ENCODE measurements around the gene MYOG.

The MYOG gene

DNA sequence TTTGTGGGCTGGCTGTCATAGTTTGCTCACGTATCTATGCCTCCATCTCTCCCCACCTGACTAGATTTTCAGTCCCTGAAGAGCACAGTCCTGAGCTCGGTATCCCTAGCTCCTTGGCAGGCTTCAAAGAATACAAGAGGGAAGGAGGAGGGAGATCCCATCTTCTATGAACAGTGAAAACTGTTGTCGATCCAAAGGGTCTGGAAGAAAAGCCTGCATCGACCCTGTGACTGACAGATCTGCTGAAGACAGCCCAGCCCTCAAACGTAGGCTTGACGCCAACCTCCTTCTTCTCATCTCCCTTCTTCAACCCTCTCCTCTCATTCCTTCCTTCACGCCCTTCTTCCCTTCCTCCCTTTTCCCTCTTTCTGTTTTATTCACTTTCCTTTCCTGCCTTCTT is 28.4 kb upstream of the MYOG start:
- TF ChIP-seq, protein P1, sequence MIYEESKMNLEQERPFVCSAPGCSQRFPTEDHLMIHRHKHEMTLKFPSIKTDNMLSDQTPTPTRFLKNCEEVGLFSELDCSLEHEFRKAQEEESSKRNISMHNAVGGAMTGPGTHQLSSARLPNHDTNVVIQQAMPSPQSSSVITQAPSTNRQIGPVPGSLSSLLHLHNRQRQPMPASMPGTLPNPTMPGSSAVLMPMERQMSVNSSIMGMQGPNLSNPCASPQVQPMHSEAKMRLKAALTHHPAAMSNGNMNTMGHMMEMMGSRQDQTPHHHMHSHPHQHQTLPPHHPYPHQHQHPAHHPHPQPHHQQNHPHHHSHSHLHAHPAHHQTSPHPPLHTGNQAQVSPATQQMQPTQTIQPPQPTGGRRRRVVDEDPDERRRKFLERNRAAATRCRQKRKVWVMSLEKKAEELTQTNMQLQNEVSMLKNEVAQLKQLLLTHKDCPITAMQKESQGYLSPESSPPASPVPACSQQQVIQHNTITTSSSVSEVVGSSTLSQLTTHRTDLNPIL (CRISPR knock-in tag; IDR thresholded peaks at IDR 0.05; ENCODE audit: low read depth) = no peak
- TF ChIP-seq, protein P2, sequence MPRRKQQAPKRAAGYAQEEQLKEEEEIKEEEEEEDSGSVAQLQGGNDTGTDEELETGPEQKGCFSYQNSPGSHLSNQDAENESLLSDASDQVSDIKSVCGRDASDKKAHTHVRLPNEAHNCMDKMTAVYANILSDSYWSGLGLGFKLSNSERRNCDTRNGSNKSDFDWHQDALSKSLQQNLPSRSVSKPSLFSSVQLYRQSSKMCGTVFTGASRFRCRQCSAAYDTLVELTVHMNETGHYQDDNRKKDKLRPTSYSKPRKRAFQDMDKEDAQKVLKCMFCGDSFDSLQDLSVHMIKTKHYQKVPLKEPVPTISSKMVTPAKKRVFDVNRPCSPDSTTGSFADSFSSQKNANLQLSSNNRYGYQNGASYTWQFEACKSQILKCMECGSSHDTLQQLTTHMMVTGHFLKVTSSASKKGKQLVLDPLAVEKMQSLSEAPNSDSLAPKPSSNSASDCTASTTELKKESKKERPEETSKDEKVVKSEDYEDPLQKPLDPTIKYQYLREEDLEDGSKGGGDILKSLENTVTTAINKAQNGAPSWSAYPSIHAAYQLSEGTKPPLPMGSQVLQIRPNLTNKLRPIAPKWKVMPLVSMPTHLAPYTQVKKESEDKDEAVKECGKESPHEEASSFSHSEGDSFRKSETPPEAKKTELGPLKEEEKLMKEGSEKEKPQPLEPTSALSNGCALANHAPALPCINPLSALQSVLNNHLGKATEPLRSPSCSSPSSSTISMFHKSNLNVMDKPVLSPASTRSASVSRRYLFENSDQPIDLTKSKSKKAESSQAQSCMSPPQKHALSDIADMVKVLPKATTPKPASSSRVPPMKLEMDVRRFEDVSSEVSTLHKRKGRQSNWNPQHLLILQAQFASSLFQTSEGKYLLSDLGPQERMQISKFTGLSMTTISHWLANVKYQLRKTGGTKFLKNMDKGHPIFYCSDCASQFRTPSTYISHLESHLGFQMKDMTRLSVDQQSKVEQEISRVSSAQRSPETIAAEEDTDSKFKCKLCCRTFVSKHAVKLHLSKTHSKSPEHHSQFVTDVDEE (CRISPR knock-in tag; IDR thresholded peaks at IDR 0.05) = no peak
- TF ChIP-seq, protein P3, sequence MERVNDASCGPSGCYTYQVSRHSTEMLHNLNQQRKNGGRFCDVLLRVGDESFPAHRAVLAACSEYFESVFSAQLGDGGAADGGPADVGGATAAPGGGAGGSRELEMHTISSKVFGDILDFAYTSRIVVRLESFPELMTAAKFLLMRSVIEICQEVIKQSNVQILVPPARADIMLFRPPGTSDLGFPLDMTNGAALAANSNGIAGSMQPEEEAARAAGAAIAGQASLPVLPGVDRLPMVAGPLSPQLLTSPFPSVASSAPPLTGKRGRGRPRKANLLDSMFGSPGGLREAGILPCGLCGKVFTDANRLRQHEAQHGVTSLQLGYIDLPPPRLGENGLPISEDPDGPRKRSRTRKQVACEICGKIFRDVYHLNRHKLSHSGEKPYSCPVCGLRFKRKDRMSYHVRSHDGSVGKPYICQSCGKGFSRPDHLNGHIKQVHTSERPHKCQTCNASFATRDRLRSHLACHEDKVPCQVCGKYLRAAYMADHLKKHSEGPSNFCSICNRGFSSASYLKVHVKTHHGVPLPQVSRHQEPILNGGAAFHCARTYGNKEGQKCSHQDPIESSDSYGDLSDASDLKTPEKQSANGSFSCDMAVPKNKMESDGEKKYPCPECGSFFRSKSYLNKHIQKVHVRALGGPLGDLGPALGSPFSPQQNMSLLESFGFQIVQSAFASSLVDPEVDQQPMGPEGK (CRISPR knock-in tag; IDR thresholded peaks at IDR 0.05; ENCODE audit: borderline replicate concordance) = no peak
- TF ChIP-seq ZNF565 (CRISPR knock-in tag; conservative IDR thresholded peaks at IDR 0.05; ENCODE audit: low read depth) = no peak
- no peak for TF ChIP-seq ZFP30 (CRISPR knock-in tag; IDR thresholded peaks at IDR 0.05)
- ATAC-seq = no peak

DNA sequence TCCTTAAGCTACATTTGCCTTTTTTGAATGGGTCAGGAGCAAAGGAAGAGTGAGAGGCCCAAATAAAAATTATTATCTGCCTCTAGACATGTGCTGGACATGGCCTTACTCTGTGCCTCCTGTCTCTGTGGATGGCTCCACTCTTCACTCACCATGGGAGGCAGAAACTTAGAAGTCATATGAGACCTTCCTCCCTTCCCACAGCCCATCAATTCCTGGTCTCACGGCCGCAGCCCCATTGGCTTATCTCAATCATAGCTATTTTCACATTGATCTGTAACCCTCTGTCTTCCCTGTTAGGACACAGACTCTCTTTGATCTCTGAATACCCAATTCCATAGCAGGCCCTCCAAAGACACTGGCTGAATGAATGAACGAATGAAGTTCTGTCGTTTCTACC is 27.5 kb upstream of the MYOG start:
- no peak for ATAC-seq
- TF ChIP-seq ZFP3 (CRISPR knock-in tag; IDR thresholded peaks at IDR 0.05) (no peak), ZC3H10 (CRISPR knock-in tag; IDR thresholded peaks at IDR 0.05) (no peak), ZFP30 (CRISPR knock-in tag; IDR thresholded peaks at IDR 0.05) (no peak), ISL1 (CRISPR knock-in tag; IDR thresholded peaks at IDR 0.05) (no peak), ZNF70 (CRISPR knock-in tag; IDR thresholded peaks at IDR 0.05) (no peak)

DNA sequence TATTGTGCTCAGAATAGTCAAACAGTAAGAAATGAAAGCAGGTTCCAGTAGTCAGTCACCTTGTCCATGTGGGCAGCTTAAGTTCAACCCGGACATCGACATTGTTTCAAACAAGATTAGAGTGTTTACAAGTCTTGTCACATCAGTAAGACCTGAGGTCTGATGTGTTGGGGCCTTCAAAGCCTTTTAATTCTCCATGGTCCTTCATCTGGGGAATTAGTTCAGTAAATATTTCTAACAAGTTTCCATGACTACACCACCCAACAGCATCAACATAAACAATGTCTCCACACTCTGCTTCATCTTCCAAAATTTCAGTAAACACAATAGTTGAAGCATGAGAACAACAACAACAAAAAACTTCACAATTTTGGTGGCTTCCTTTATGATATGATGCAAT is 26.7 kb upstream of the MYOG start:
- TF ChIP-seq, protein P4, sequence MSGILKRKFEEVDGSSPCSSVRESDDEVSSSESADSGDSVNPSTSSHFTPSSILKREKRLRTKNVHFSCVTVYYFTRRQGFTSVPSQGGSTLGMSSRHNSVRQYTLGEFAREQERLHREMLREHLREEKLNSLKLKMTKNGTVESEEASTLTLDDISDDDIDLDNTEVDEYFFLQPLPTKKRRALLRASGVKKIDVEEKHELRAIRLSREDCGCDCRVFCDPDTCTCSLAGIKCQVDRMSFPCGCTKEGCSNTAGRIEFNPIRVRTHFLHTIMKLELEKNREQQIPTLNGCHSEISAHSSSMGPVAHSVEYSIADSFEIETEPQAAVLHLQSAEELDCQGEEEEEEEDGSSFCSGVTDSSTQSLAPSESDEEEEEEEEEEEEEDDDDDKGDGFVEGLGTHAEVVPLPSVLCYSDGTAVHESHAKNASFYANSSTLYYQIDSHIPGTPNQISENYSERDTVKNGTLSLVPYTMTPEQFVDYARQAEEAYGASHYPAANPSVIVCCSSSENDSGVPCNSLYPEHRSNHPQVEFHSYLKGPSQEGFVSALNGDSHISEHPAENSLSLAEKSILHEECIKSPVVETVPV (CRISPR knock-in tag; IDR thresholded peaks at IDR 0.05) = no peak
- TF ChIP-seq, protein P1 (CRISPR knock-in tag; IDR thresholded peaks at IDR 0.05; ENCODE audit: low read depth) = no peak
- TF ChIP-seq BACH2 (CRISPR knock-in tag; IDR thresholded peaks at IDR 0.05; ENCODE audit: borderline replicate concordance) (no peak), SNAI2 (CRISPR knock-in tag; IDR thresholded peaks at IDR 0.05) (no peak), CSDC2 (CRISPR knock-in tag; IDR thresholded peaks at IDR 0.05) (no peak), ZNF565 (CRISPR knock-in tag; conservative IDR thresholded peaks at IDR 0.05; ENCODE audit: low read depth) (no peak), ESRRG (CRISPR knock-in tag; IDR thresholded peaks at IDR 0.05) (no peak), OSR1 (CRISPR knock-in tag; IDR thresholded peaks at IDR 0.05) (no peak), ZFP3 (CRISPR knock-in tag; IDR thresholded peaks at IDR 0.05) (no peak), TCF4 (CRISPR knock-in tag; IDR thresholded peaks at IDR 0.05; ENCODE audit: borderline replicate concordance) (no peak), ZC3H10 (CRISPR knock-in tag; IDR thresholded peaks at IDR 0.05) (no peak), ARNTL (CRISPR knock-in tag; IDR thresholded peaks at IDR 0.05; ENCODE audit: borderline replicate concordance, low read depth) (no peak), PPARA (CRISPR knock-in tag; IDR thresholded peaks at IDR 0.05; ENCODE audit: borderline replicate concordance) (no peak), TOX (CRISPR knock-in tag; IDR thresholded peaks at IDR 0.05; ENCODE audit: borderline replicate concordance) (no peak), ISL1 (CRISPR knock-in tag; IDR thresholded peaks at IDR 0.05) (no peak), ZNF8 (CRISPR knock-in tag; IDR thresholded peaks at IDR 0.05) (no peak)
- TF ChIP-seq, protein P5, sequence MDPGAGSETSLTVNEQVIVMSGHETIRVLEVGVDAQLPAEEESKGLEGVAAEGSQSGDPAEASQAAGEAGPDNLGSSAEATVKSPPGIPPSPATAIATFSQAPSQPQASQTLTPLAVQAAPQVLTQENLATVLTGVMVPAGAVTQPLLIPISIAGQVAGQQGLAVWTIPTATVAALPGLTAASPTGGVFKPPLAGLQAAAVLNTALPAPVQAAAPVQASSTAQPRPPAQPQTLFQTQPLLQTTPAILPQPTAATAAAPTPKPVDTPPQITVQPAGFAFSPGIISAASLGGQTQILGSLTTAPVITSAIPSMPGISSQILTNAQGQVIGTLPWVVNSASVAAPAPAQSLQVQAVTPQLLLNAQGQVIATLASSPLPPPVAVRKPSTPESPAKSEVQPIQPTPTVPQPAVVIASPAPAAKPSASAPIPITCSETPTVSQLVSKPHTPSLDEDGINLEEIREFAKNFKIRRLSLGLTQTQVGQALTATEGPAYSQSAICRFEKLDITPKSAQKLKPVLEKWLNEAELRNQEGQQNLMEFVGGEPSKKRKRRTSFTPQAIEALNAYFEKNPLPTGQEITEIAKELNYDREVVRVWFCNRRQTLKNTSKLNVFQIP (CRISPR knock-in tag; IDR thresholded peaks at IDR 0.05; ENCODE audit: borderline replicate concordance, low read depth) = no peak
- TF ChIP-seq, protein P2 (CRISPR knock-in tag; IDR thresholded peaks at IDR 0.05) = no peak
- TF ChIP-seq, protein P3 (CRISPR knock-in tag; IDR thresholded peaks at IDR 0.05; ENCODE audit: borderline replicate concordance) = no peak
- ATAC-seq = no peak

All from SK-N-SH treated with all-trans-retinoic acid at 6 μM for 48 hours (cell line).